ENCODE results near the gene MUC15. TPM values are rescaled to one million over a fixed set of nuclear protein-coding genes. Genes with fewer than 3 reads are reported as not detected.

The MUC15 gene, protein sequence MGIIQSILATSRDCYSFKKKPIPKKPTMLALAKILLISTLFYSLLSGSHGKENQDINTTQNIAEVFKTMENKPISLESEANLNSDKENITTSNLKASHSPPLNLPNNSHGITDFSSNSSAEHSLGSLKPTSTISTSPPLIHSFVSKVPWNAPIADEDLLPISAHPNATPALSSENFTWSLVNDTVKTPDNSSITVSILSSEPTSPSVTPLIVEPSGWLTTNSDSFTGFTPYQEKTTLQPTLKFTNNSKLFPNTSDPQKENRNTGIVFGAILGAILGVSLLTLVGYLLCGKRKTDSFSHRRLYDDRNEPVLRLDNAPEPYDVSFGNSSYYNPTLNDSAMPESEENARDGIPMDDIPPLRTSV
- not detected in 2 replicates for total RNA-seq

DNA sequence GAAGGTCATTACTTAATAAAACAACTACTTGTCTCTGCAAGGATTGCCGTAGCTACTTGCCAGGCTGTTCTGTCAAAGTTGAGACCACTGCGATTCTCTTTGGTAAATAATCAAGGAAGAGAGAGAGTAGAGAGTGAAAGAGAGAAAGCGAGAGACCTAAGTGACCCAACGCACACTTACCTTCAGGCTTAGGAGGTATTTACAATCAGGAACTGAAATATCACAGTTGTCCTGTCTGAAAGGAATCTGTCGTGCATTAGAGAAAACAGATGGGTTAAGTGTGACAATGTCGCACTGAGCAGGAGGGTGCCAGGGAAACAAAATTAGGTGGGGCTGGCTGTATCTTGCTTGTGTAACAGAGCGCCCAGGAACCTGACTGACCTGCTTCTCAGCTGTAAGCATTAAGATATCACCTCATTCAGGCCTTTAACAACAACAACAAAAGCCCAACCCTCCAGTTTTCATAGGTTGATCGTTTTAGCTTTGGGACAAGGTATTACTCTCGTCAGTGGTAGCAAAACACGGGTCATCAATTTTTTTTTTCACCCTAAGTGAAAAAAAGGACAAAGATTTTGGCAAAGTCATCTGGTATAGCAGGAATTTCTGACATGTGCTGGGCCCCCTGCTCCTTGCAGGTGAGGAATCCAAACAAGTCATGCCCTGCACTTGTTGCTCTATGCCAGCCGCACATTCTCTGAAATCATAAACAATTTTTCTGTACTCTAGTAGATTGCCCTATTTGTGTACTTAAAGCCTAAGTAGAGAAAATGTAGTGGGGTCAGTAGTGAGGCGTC is at the start of gene MUC15:
Gene MUC15 (minus strand): TSS at position 403 of the 794 bp plus-strand sequence. CDS start 5,169 bp downstream, outside the sequence.

Other genes starting within 250 kb of the MUC15 start
- 0.26 and 1.3 TPM in 2 replicates for gene ANO3, start 240.1 kb downstream of the MUC15 start, total RNA-seq
- 0.09 TPM in 1 of 2 replicates, not detected in the other for gene SLC5A12, start 149.8 kb upstream of the MUC15 start, total RNA-seq